ENCODE data around the gene SYNDIG1. TPM values are rescaled to one million over a fixed set of nuclear protein-coding genes. Genes with fewer than 3 reads are reported as not detected.

SYNDIG1 gene
- total RNA-seq, 1 donor, result 1.6 TPM

DNA sequence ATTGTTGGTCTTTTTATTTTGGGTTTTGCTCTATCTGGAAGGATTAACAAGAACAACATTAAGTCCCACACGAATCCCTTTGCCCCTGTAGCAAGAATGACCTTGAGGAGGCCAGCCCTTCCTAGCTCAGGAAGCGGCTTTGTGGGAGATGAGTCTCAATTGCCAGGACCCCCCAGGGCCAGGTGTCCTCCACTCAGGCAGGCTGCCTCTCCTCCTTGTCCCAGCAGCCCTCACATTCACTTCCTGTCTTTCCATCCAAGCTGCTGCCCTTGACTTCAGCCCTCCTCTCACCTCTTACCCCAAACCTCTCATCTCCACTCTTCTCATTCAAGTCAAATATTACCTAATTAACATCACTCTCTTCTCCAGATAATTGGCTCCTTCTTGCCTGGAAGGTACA lies 22.6 kb upstream of the SYNDIG1 start:
- no peak for DNase-seq (ENCODE audit: low read depth)
- TF ChIP-seq, protein P1, sequence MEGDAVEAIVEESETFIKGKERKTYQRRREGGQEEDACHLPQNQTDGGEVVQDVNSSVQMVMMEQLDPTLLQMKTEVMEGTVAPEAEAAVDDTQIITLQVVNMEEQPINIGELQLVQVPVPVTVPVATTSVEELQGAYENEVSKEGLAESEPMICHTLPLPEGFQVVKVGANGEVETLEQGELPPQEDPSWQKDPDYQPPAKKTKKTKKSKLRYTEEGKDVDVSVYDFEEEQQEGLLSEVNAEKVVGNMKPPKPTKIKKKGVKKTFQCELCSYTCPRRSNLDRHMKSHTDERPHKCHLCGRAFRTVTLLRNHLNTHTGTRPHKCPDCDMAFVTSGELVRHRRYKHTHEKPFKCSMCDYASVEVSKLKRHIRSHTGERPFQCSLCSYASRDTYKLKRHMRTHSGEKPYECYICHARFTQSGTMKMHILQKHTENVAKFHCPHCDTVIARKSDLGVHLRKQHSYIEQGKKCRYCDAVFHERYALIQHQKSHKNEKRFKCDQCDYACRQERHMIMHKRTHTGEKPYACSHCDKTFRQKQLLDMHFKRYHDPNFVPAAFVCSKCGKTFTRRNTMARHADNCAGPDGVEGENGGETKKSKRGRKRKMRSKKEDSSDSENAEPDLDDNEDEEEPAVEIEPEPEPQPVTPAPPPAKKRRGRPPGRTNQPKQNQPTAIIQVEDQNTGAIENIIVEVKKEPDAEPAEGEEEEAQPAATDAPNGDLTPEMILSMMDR (IDR thresholded peaks at IDR 0.05; ENCODE audit: insufficient read depth, low read length), result no peak
- H3K4me3 ChIP-seq (ENCODE audit: low read depth, low read length), result no peak overlapping the region

DNA sequence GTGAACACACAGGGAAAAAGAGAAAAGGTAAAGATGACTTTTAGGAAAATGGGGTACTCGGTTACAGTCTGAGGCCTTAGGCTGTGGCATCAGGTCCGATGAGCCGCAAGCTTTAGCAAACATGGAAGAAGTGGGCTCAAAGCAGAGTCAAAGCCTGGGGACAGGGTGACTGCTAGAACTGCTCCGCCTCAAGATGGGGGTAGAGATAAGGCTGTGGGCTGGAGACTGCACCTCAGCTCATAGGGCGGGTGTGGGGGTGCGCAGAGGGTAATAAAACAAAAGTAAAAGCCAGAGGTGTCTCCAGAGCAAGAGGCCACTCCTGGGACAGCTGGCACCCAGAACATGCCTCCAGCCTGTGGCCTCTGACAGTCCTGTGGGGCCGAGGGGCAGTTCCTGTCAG lies 21.3 kb upstream of the SYNDIG1 start:
- TF ChIP-seq, protein P1 (IDR thresholded peaks at IDR 0.05; ENCODE audit: insufficient read depth, low read length), result no peak
- DNase-seq (ENCODE audit: low read depth), result no peak
- no peak overlapping the region for H3K4me3 ChIP-seq (ENCODE audit: low read depth, low read length)

DNA sequence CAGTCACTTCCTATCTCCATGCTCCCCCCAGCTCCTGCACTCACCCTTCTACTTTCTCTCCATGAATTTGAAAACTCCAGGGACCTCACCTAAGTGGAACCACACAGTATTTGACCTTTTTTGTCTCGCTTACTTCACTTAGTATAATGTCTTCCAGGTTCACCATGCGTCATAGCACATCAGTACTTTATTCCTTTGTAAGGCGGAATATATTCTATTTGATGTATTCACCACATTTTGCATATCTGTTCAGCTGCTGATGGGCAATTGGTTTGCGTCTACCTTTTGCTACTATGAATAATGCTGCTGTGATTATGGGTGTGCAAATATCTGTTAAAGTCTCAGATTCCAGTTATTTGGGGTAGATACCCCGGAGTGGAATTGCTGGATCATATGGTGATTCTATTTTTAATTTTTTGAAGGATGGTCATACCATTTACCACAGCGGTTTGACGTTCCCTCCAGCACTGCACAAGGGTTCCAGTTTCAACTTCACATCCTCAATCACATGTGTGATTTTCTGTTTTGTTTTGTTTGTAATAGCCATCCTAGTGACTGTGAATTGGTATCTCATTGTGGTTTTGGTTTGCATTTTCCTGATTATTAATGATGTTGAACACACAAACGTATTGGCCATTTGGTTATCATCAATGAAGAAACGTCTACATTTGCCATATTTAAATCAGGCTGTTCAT lies 20.3 kb upstream of the SYNDIG1 start:
- TF ChIP-seq, protein P1 (IDR thresholded peaks at IDR 0.05; ENCODE audit: insufficient read depth, low read length), result no peak
- no peak overlapping the region for H3K4me3 ChIP-seq (ENCODE audit: low read depth, low read length)
- DNase-seq (ENCODE audit: low read depth), result no peak

DNA sequence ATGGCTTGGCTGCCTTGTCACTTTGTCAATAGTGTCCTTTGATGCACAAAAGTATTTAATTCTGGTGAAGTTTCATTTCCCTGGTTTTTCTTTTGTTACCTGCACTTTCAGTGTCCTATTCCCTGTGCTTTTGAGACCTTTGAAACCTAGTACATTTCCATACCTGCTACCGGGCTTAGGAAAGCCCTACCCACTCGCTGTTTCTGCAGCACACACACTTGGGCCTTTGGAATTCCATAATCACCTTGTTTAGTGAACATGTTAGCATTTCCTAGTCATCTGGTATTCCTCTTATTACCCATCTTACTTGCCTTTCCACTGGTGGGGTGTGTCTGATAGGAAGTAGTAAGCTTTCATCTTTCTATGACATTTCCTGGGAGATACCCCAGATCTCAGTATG lies 19.3 kb upstream of the SYNDIG1 start:
- DNase-seq (ENCODE audit: low read depth), result no peak
- TF ChIP-seq, protein P1 (IDR thresholded peaks at IDR 0.05; ENCODE audit: insufficient read depth, low read length), result no peak
- H3K4me3 ChIP-seq (ENCODE audit: low read depth, low read length), result no peak overlapping the region

DNA sequence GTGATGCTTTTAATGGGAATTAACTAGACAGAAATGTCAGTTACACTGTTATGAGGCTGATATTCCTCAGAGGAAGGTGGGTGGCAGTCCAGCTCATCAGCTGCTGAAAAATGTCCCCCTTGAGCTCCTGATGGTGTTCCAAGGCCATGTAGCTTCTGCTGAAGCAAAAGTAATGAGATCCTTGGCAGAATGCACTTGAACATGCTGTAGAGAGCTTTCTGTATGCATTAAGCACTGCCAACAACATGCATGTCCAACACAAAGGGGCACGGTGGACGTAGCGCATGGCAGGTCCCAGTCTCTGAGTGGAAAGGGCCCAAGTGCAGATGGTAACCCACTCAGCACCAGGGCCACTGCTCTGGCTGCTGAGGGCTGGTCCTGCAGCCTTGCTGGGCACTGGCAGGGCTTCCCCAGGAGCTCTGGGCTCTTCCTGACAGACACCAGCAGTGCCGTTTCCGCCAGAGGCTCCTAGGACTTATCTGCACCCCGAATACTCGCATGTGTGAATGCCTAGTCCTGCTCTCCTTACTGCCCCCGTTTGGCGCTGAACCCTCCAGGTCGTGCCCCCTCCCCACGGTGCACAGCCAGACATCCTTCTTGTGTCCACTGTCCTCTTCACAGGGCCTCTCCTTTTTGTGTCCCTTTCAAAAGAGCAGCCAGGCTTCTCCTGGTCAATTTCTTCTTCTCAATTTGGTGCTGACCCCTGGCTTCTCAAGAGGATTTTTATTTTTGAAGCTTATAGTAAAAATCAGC lies 18.6 kb upstream of the SYNDIG1 start:
- TF ChIP-seq, protein P1 (IDR thresholded peaks at IDR 0.05; ENCODE audit: insufficient read depth, low read length), result no peak
- no peak for DNase-seq (ENCODE audit: low read depth)
- H3K4me3 ChIP-seq (ENCODE audit: low read depth, low read length), result no peak overlapping the region

DNA sequence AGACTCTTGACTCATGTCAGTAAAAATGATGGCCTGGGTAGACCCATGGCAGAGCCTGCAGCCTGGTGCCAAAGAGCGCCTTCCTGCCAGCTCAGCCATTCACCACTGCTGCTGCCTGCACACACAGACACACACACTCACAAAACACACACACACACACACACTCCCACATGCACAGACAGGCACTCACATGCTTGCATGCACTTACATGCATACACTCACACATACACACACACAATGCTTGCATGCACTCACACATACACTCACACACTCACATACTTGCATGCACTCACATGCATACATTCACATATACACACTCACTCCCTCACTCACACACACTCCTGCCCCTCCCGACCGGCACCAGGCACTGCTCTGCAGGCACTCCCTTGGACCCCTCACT lies 18.0 kb upstream of the SYNDIG1 start:
- H3K4me3 ChIP-seq (ENCODE audit: low read depth, low read length), result no peak overlapping the region
- no peak for DNase-seq (ENCODE audit: low read depth)
- TF ChIP-seq, protein P1 (IDR thresholded peaks at IDR 0.05; ENCODE audit: insufficient read depth, low read length), result no peak
